HepG2 (cell line): ENCODE data around the gene TDRD3.

Experiments
- EP300 ChIP-seq, 3 experiments: sonication (generic) in 1 of 3; formaldehyde crosslinking in 1 of 3; IDR thresholded peaks; 2 replicates each; pipeline versions ENCODE4 v1.5.1 to v1.6.1; 2011 to 2020; ENCODE audit warnings: low read depth in 2 of 3, low read length in 2 of 3, borderline replicate concordance in 1 of 3, improper control_type of control experiment in 1 of 3, mild to moderate bottlenecking in 1 of 3, missing genetic modification reagents in 1 of 3, moderate library complexity in 1 of 3
- FOXK1 ChIP-seq: sonication (generic); formaldehyde crosslinking; IDR thresholded peaks from 2 replicates; pipeline ENCODE4 v1.4.0; 2020; ENCODE audit warnings: low read depth, missing genetic modification reagents, borderline replicate concordance
- GABPA ChIP-seq, 2 experiments: IDR thresholded peaks; 2 replicates each; pipeline ENCODE4 v1.6.1; 2011 to 2016; ENCODE audit warnings: low read depth in 2 of 2, low read length in 1 of 2, missing biosample characterization in 1 of 2, missing genetic modification characterization in 1 of 2
- HDAC2 ChIP-seq: sonication (generic); formaldehyde crosslinking; IDR thresholded peaks from 2 replicates; pipeline ENCODE4 v1.4.0; 2020; ENCODE audit warnings: missing genetic modification reagents
- NFATC3 ChIP-seq: sonication (generic); formaldehyde crosslinking; IDR thresholded peaks from 2 replicates; pipeline ENCODE4 v1.5.1; 2020; ENCODE audit warnings: mild to moderate bottlenecking, missing genetic modification reagents
- POLR2A ChIP-seq, 2 experiments: IDR thresholded peaks; 2 replicates each; pipeline ENCODE4 v1.6.1; 2011; ENCODE audit warnings: low read depth in 2 of 2, low read length in 2 of 2, mild to moderate bottlenecking in 1 of 2, moderate library complexity in 1 of 2; ENCODE audit not compliant: insufficient read depth in 1 of 2
- TCF12 ChIP-seq, 2 experiments: fragments of 450-650 bp in 1 of 2; sonication (generic) in 1 of 2; formaldehyde crosslinking in 1 of 2; IDR thresholded peaks; 2 replicates each; pipeline versions ENCODE4 v1.6.1 to v1.8.0; 2017 to 2022; ENCODE audit warnings: antibody characterized with exemption in 1 of 2, mild to moderate bottlenecking in 1 of 2, missing genetic modification reagents in 1 of 2, moderate library complexity in 1 of 2
- TF ChIP-seq, protein P1 (sequence below): sonication (generic); formaldehyde crosslinking; IDR thresholded peaks from 2 replicates; pipeline ENCODE4 v1.5.0; 2020; ENCODE audit warnings: mild to moderate bottlenecking, missing genetic modification reagents, moderate library complexity

DNA sequence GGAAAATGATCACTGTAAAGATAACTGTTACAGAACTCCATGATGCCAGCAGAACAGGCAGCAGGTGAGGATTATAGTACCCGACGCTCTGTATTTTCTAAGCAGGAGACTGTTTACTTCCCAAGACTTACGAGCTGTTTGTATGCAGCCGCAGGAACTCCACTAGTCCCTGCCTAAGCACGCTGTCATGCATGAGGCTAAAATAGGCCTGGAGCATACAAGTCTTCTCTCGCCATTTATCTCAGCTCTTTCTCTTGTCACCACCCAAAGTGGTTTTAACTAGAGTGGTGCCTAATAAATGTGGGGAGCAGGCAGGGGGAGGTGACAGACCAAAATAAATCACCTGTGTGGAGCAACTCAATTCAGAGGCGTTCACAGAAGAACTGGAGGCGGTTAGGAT, 175.8 kb downstream of the TDRD3 start:
- TF ChIP-seq TCF12 (IDR thresholded peaks at IDR 0.05) (no peak), TCF12 (CRISPR knock-in tag; IDR thresholded peaks at IDR 0.05) (no peak), GABPA (IDR thresholded peaks at IDR 0.05; ENCODE audit: low read depth, low read length) (no peak), GABPA (CRISPR knock-in tag; IDR thresholded peaks at IDR 0.05; ENCODE audit: low read depth) (no peak), POLR2A (IDR thresholded peaks at IDR 0.05; ENCODE audit: insufficient read depth in 1 of 2, low read depth in 2 of 2, low read length in 2 of 2) (no peak), HDAC2 (CRISPR knock-in tag) (no peak), EP300 (IDR thresholded peaks at IDR 0.05; ENCODE audit: low read depth in 2 of 2, low read length in 2 of 2) (no peak), EP300 (CRISPR knock-in tag; IDR thresholded peaks at IDR 0.05; ENCODE audit: borderline replicate concordance) (no peak), FOXK1 (CRISPR knock-in tag) (no peak), NFATC3 (CRISPR knock-in tag) (no peak)
- TF ChIP-seq, protein P1, sequence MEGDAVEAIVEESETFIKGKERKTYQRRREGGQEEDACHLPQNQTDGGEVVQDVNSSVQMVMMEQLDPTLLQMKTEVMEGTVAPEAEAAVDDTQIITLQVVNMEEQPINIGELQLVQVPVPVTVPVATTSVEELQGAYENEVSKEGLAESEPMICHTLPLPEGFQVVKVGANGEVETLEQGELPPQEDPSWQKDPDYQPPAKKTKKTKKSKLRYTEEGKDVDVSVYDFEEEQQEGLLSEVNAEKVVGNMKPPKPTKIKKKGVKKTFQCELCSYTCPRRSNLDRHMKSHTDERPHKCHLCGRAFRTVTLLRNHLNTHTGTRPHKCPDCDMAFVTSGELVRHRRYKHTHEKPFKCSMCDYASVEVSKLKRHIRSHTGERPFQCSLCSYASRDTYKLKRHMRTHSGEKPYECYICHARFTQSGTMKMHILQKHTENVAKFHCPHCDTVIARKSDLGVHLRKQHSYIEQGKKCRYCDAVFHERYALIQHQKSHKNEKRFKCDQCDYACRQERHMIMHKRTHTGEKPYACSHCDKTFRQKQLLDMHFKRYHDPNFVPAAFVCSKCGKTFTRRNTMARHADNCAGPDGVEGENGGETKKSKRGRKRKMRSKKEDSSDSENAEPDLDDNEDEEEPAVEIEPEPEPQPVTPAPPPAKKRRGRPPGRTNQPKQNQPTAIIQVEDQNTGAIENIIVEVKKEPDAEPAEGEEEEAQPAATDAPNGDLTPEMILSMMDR, result no peak
